ENCODE measurements around the gene CLEC2A.

Gene CLEC2A

DNA sequence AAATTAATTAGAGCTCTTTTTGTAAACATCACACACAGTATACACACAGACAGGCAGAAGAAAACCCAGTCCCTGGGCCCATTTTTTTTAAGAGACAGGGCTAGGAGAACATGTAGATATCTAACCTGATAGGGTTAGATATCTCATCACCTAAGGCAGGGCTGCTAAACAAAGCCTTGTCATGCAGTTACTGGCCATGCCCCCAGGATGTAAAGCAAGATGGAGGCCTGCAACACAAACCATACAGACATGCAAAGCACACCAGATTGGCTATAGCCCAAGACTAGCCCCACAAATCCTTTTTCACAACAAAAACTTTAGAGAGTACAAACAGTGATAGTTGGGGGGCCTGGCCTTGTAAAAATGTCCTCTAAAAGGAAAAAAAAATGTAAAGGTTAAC, 20.5 kb downstream of the CLEC2A start:
- no peaks in the 10 kb centered on the region for H3K36me3 ChIP-seq (ENCODE audit: control insufficient read depth, insufficient read depth, low read length)
- no peak for DNase-seq (ENCODE audit: extremely low read depth, insufficient read length)
- no peak for TF ChIP-seq CTCF (IDR thresholded peaks at IDR 0.05; ENCODE audit: insufficient read depth, low read length, poor library complexity, severe bottlenecking)
- no peak overlapping the region for H3K4me3 ChIP-seq (replicated peaks; ENCODE audit: low read depth, low read length)
- no peaks in the 10 kb centered on the region for H3K27me3 ChIP-seq (replicated peaks; ENCODE audit: control insufficient read depth, insufficient read depth, low read length)

DNA sequence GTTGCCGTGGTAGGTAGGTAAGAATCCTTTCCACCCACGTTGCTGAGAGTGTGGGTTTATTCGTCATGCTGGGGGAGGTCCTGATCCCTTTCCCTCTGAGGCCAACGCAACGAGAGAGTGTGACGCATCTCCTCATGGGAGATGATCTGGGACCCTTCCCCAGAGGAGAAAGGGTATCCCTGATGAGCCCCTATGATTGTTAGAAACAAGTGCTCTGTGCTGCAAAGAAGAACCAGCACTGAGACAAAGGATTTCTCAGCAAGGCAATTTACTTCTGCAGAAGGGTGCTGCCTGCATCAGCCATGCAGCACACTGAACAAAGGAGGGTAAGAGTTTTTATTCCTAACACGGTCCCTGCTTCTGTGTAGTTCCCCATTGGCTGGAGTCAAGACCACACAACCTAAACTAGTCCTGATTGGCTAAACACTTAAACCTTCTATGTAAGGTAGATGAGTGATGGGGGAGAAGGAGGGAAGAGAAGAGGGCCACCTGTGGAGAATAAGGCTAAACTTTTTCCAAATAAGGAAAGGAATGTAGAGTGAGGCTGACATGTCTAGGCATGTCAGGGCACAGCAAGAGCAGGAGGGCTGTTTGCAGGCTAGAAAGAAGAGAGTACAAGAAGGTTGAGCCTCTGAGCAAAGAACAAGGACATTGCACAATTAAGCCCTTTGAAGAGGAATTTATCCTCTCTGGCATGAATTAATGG, 21.3 kb downstream of the CLEC2A start:
- H3K27me3 ChIP-seq (replicated peaks; ENCODE audit: control insufficient read depth, insufficient read depth, low read length), result no peaks in the 10 kb centered on the region
- no peak for TF ChIP-seq CTCF (IDR thresholded peaks at IDR 0.05; ENCODE audit: insufficient read depth, low read length, poor library complexity, severe bottlenecking)
- no peak overlapping the region for H3K4me3 ChIP-seq (replicated peaks; ENCODE audit: low read depth, low read length)
- DNase-seq (ENCODE audit: extremely low read depth, insufficient read length), result no peak
- no peaks in the 10 kb centered on the region for H3K36me3 ChIP-seq (ENCODE audit: control insufficient read depth, insufficient read depth, low read length)

- TF ChIP-seq CTCF (IDR thresholded peaks at IDR 0.05; ENCODE audit: insufficient read depth, low read length, poor library complexity, severe bottlenecking), result no peak
- DNase-seq (ENCODE audit: extremely low read depth, insufficient read length), result no peak
- Histone ChIP-seq H3K4me3 (replicated peaks; ENCODE audit: low read depth, low read length) (no peak overlapping the region), H3K27me3 (replicated peaks; ENCODE audit: control insufficient read depth, insufficient read depth, low read length) (no peaks in the 10 kb centered on the region), H3K36me3 (ENCODE audit: control insufficient read depth, insufficient read depth, low read length) (no peaks in the 10 kb centered on the region)
These were observed 22.4 kb downstream of the CLEC2A start for GRCh38 chr12:9909724-9910123.

GRCh38 chr12:9908350-9908749, 23.8 kb downstream of the CLEC2A start:
- no peaks in the 10 kb centered on the region for H3K36me3 ChIP-seq (ENCODE audit: control insufficient read depth, insufficient read depth, low read length)
- no peaks in the 10 kb centered on the region for H3K27me3 ChIP-seq (replicated peaks; ENCODE audit: control insufficient read depth, insufficient read depth, low read length)
- no peak for DNase-seq (ENCODE audit: extremely low read depth, insufficient read length)
- no peak for TF ChIP-seq CTCF (IDR thresholded peaks at IDR 0.05; ENCODE audit: insufficient read depth, low read length, poor library complexity, severe bottlenecking)
- no peak overlapping the region for H3K4me3 ChIP-seq (replicated peaks; ENCODE audit: low read depth, low read length)

- DNase-seq (ENCODE audit: extremely low read depth, insufficient read length), result no peak
- no peak for TF ChIP-seq CTCF (IDR thresholded peaks at IDR 0.05; ENCODE audit: insufficient read depth, low read length, poor library complexity, severe bottlenecking)
- H3K27me3 ChIP-seq (replicated peaks; ENCODE audit: control insufficient read depth, insufficient read depth, low read length), result no peaks in the 10 kb centered on the region
- no peak overlapping the region for H3K4me3 ChIP-seq (replicated peaks; ENCODE audit: low read depth, low read length)
- H3K36me3 ChIP-seq (ENCODE audit: control insufficient read depth, insufficient read depth, low read length), result no peaks in the 10 kb centered on the region
These were observed 24.4 kb downstream of the CLEC2A start for GRCh38 chr12:9907769-9908168.

DNA sequence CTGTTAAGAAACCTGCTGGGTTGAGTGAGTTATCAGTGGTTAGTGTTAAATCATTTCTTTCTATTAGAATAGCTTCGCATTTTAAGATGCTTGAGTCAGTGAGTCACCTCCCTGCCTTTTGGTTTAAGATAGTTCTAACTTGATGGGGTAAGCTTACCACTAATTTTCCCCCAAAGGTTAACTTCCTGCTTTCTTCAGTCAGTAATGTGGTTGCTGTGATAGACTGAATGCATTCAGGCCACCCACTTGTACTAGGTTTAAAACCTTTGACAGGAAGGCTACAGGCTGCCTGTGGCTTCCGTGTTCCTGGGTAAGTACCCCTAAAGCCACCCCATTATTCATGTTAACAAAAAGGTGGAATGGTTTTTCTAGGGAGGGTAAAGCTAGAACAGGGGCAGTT, 25.3 kb downstream of the CLEC2A start:
- Histone ChIP-seq H3K4me3 (replicated peaks; ENCODE audit: low read depth, low read length) (no peak overlapping the region), H3K36me3 (ENCODE audit: control insufficient read depth, insufficient read depth, low read length) (no peaks in the 10 kb centered on the region), H3K27me3 (replicated peaks; ENCODE audit: control insufficient read depth, insufficient read depth, low read length) (no peaks in the 10 kb centered on the region)
- no peak for TF ChIP-seq CTCF (IDR thresholded peaks at IDR 0.05; ENCODE audit: insufficient read depth, low read length, poor library complexity, severe bottlenecking)
- no peak for DNase-seq (ENCODE audit: extremely low read depth, insufficient read length)
